CD4-positive, CD25-positive, alpha-beta regulatory T cell (primary cell): ENCODE measurements around the gene PCDHA7. TPM values are rescaled to one million over a fixed set of nuclear protein-coding genes. Genes with fewer than 3 reads are reported as not detected.
"Not testable (repeated sequence)": the region's sequence is repeated elsewhere in the genome, so short reads cannot be mapped to it uniquely, and the experiment has no call there.

Experiments used
- ATAC-seq, 2 donors: fragments of 150-1000 bp; cut with Tn5 transposase; one replicate each; pipeline ENCODE4 v1.10.0; 2021; ENCODE audit warnings: low read depth in 2 of 2, moderate number of reproducible peaks in 2 of 2, moderate library complexity in 1 of 2
- DNase-seq, 3 donors: peaks; one replicate each; pipeline versions ENCODE4 v3.0.0 to v3.0.0-alpha.2; 2012 to 2022; ENCODE audit warnings: mixed read lengths in 1 of 3
- H3K27ac ChIP-seq: one replicate; pipeline ENCODE4 v1.7.0; 2013; ENCODE audit warnings: mild to moderate bottlenecking, low read length; ENCODE audit not compliant: insufficient read depth, poor library complexity, severe bottlenecking
- H3K27me3 ChIP-seq: one replicate; pipeline ENCODE4 v1.7.0; 2013; ENCODE audit warnings: low read length; ENCODE audit not compliant: control insufficient read depth, insufficient read depth
- H3K36me3 ChIP-seq: one replicate; pipeline ENCODE4 v1.7.0; 2013; ENCODE audit warnings: mild to moderate bottlenecking, low read length, moderate library complexity; ENCODE audit not compliant: control insufficient read depth, insufficient read depth
- H3K4me1 ChIP-seq: 2 replicates; pipeline ENCODE4 v1.7.0; 2013; ENCODE audit warnings: mild to moderate bottlenecking, low read length; ENCODE audit not compliant: insufficient read depth, control insufficient read depth, poor library complexity, severe bottlenecking
- H3K4me3 ChIP-seq: one replicate; pipeline ENCODE4 v1.7.0; 2013; ENCODE audit warnings: low read depth, mild to moderate bottlenecking, low read length, moderate library complexity
- H3K9me3 ChIP-seq, 2 experiments: 1 replicate in 1 of 2; 2 replicates in 1 of 2; pipeline ENCODE4 v1.7.0; 2013; ENCODE audit warnings: low read length in 2 of 2, mild to moderate bottlenecking in 1 of 2, moderate library complexity in 1 of 2; ENCODE audit not compliant: control insufficient read depth in 2 of 2
- H3K27ac Mint-ChIP-seq, 3 donors: one replicate each; pipeline ENCODE4 v1.8.0; 2020 to 2022; ENCODE audit warnings: mild to moderate bottlenecking in 3 of 3, mixed read lengths in 3 of 3, moderate library complexity in 2 of 3
- H3K27me3 Mint-ChIP-seq: one replicate; pipeline ENCODE4 v1.8.0; 2022; ENCODE audit warnings: mild to moderate bottlenecking, mixed read lengths
- H3K36me3 Mint-ChIP-seq: one replicate; pipeline ENCODE4 v1.8.0; 2020; ENCODE audit warnings: mixed read lengths
- H3K4me1 Mint-ChIP-seq, 4 donors: one replicate each; pipeline ENCODE4 v1.8.0; 2020 to 2022; ENCODE audit warnings: mixed read lengths in 4 of 4, mild to moderate bottlenecking in 1 of 4
- H3K4me3 Mint-ChIP-seq, 4 donors: one replicate each; pipeline ENCODE4 v1.8.0; 2020 to 2022; ENCODE audit warnings: mild to moderate bottlenecking in 4 of 4, mixed read lengths in 4 of 4, moderate library complexity in 3 of 4
- H3K9me3 Mint-ChIP-seq, 7 donors: one replicate each; pipeline ENCODE4 v1.8.0; 2020 to 2022; ENCODE audit warnings: mixed read lengths in 7 of 7, mild to moderate bottlenecking in 3 of 7, moderate library complexity in 2 of 7
- polyA plus RNA-seq, 4 donors: library from polyadenylated mRNA; unstranded; fragments of 300-500 nt; fragmentation: Illumina TruSeq; gene quantifications; one replicate each; pipeline ENCODE4 v1.2.3, GENCODE V29; 2021
- total RNA-seq: library from RNA; stranded (reverse); gene quantifications from one replicate; pipeline ENCODE4 v1.2.3, GENCODE V29; 2022

PCDHA7 gene
- total and polyA plus RNA-seq, 5 donors from 2014 or later, result not detected

GRCh38 chr5:140806834-140807775 lies 27.0 kb upstream of the PCDHA7 start, which contains the start of gene PCDHA4:
Gene PCDHA4, plus strand, starts transcription at chr5:140807068.
- Mint-ChIP-seq H3K27me3 (peaks cover 12% of the 10 kb centered on the region), H3K9me3 (peaks cover 0 to 48% (median 14%) of the 10 kb centered on the region in 7 donors), H3K4me3 (no peak within 1 kb of the TSS), H3K36me3 (no peaks in the 10 kb centered on the region), H3K27ac (no peak within 1 kb of the TSS), H3K4me1 (no peaks in the 10 kb centered on the region)
- ATAC-seq, result no peak
- H3K4me3 ChIP-seq, result no peak within 1 kb of the TSS
- peaks cover 8 to 36% of the 10 kb centered on the region in 2 experiments for H3K9me3 ChIP-seq
- peak in 1 of 3 donors; percentile 8 for DNase-seq
- H3K4me1 ChIP-seq, result no peaks in the 10 kb centered on the region
- no peaks in the 10 kb centered on the region for H3K36me3 ChIP-seq
- peaks cover 3% of the 10 kb centered on the region for H3K27me3 ChIP-seq
- H3K27ac ChIP-seq, result no peak within 1 kb of the TSS

- not testable (repeated sequence) for H3K4me1 Mint-ChIP-seq, H3K36me3 ChIP-seq, H3K36me3 Mint-ChIP-seq, H3K27ac Mint-ChIP-seq, H3K27me3 ChIP-seq, H3K4me3 ChIP-seq, DNase-seq, H3K4me3 Mint-ChIP-seq, H3K4me1 ChIP-seq, ATAC-seq, H3K27ac ChIP-seq
- peaks cover 10 to 26% of the 10 kb centered on the region in 2 experiments for H3K9me3 ChIP-seq
- Mint-ChIP-seq H3K9me3 (peaks cover under 1 to 51% (median 14%) of the 10 kb centered on the region in 7 donors), H3K27me3 (peaks cover 12% of the 10 kb centered on the region)
Observed at GRCh38 chr5:140808241-140808888, 25.7 kb upstream of the PCDHA7 start.

GRCh38 chr5:140808889-140809291 lies 25.2 kb upstream of the PCDHA7 start:
- H3K4me1 ChIP-seq, result no peaks in the 10 kb centered on the region
- no peaks in the 10 kb centered on the region for H3K36me3 Mint-ChIP-seq

GRCh38 chr5:140821375-140822280 lies 12.4 kb upstream of the PCDHA7 start, which contains the start of gene PCDHA5:
Gene PCDHA5, plus strand, starts transcription at chr5:140821613.
- DNase-seq (peak in 1 of 3 donors; percentile 28), ATAC-seq (no peak)
- H3K9me3 Mint-ChIP-seq, result peaks cover 0 to 19% (median 4%) of the 10 kb centered on the region in 7 donors

More at GRCh38 chr5:140808889-140809291, 25.2 kb upstream of the PCDHA7 start:
- ATAC-seq (no peak), DNase-seq (no peak)
- no peak overlapping the region for H3K4me3 ChIP-seq
- no peak overlapping the region for H3K4me3 Mint-ChIP-seq
- H3K27me3 Mint-ChIP-seq, result peaks cover 12% of the 10 kb centered on the region
- H3K27ac ChIP-seq, result no peak overlapping the region
- H3K9me3 Mint-ChIP-seq, result peaks cover 1 to 47% (median 15%) of the 10 kb centered on the region in 7 donors
- peaks cover 10 to 25% of the 10 kb centered on the region in 2 experiments for H3K9me3 ChIP-seq
- peaks cover 3% of the 10 kb centered on the region for H3K27me3 ChIP-seq
- no peaks in the 10 kb centered on the region for H3K36me3 ChIP-seq
- no peaks in the 10 kb centered on the region for H3K4me1 Mint-ChIP-seq
- no peak overlapping the region for H3K27ac Mint-ChIP-seq

GRCh38 chr5:140822281-140822629 lies 11.8 kb upstream of the PCDHA7 start:
- Histone ChIP-seq H3K27ac (no peak overlapping the region), H3K4me3 (no peak overlapping the region), H3K27me3 (no peaks in the 10 kb centered on the region), H3K9me3 (peaks cover 17 to 30% of the 10 kb centered on the region in 2 experiments), H3K36me3 (no peaks in the 10 kb centered on the region), H3K4me1 (no peaks in the 10 kb centered on the region)
- Mint-ChIP-seq H3K36me3 (no peaks in the 10 kb centered on the region), H3K4me1 (no peaks in the 10 kb centered on the region), H3K9me3 (peaks cover 0 to 25% (median 4%) of the 10 kb centered on the region in 7 donors), H3K27me3 (no peaks in the 10 kb centered on the region), H3K27ac (no peak overlapping the region), H3K4me3 (no peak overlapping the region)
- no peak for DNase-seq
- no peak for ATAC-seq

More at GRCh38 chr5:140821375-140822280, 12.4 kb upstream of the PCDHA7 start, which contains the start of gene PCDHA5:
- Histone ChIP-seq H3K27me3 (no peaks in the 10 kb centered on the region), H3K9me3 (peaks cover 19 to 25% of the 10 kb centered on the region in 2 experiments), H3K36me3 (no peaks in the 10 kb centered on the region), H3K4me3 (no peak within 1 kb of the TSS), H3K27ac (no peak within 1 kb of the TSS), H3K4me1 (no peaks in the 10 kb centered on the region)
- Mint-ChIP-seq H3K36me3 (no peaks in the 10 kb centered on the region), H3K4me1 (no peaks in the 10 kb centered on the region), H3K27ac (no peak within 1 kb of the TSS), H3K4me3 (no peak within 1 kb of the TSS), H3K27me3 (no peaks in the 10 kb centered on the region)

- H3K36me3 ChIP-seq, H3K27ac ChIP-seq, H3K4me3 ChIP-seq, H3K27me3 Mint-ChIP-seq, H3K4me1 Mint-ChIP-seq, ATAC-seq, H3K27ac Mint-ChIP-seq, H3K36me3 Mint-ChIP-seq, H3K4me3 Mint-ChIP-seq, H3K4me1 ChIP-seq, DNase-seq, H3K27me3 ChIP-seq: not testable (repeated sequence)
- H3K9me3 Mint-ChIP-seq, result peaks cover 0 to 27% (median 5%) of the 10 kb centered on the region in 7 donors
- H3K9me3 ChIP-seq, result peaks cover 19 to 35% of the 10 kb centered on the region in 2 experiments
Observed at GRCh38 chr5:140822969-140823368, 11.1 kb upstream of the PCDHA7 start.

GRCh38 chr5:140823475-140823874 lies 10.6 kb upstream of the PCDHA7 start:
- no peaks in the 10 kb centered on the region for H3K4me1 Mint-ChIP-seq
- H3K9me3 Mint-ChIP-seq, result peaks cover 0 to 25% (median 6%) of the 10 kb centered on the region in 7 donors
- Histone ChIP-seq H3K36me3 (no peaks in the 10 kb centered on the region), H3K4me1 (no peaks in the 10 kb centered on the region), H3K9me3 (peaks cover 19 to 35% of the 10 kb centered on the region in 2 experiments), H3K27me3 (peaks cover 2% of the 10 kb centered on the region), H3K27ac (no peak overlapping the region), H3K4me3 (no peak overlapping the region)
- H3K36me3 Mint-ChIP-seq, result no peaks in the 10 kb centered on the region
- DNase-seq (no peak), ATAC-seq (no peak)
- H3K27me3 Mint-ChIP-seq, result peaks cover 4% of the 10 kb centered on the region
- no peak overlapping the region for H3K27ac Mint-ChIP-seq
- H3K4me3 Mint-ChIP-seq, result no peak overlapping the region
